ENCODE measurements around the gene RUNDC1.
"Not testable (repeated sequence)": the region's sequence is repeated elsewhere in the genome, so short reads cannot be mapped to it uniquely, and the experiment has no call there.

Gene RUNDC1

DNA sequence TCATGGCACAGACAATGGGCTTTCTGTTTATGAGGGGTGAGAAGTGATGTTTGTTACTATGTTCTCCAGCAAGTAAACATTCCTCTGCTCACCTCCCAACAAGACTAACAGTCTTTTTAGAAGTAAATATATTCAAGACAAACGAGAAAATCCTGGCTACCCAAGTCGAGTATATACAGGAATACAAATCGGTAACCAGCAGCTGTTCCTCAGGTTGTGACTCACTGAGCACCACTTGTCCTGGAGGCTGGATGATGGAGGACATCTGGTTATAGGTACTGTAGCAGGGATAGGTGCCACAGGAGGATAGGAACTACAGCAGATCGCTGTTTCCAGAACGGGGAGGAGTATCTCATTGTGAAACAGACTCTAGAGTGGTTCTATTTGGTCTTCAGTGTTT, 12.5 kb downstream of the RUNDC1 start:
- no peak for DNase-seq

DNA sequence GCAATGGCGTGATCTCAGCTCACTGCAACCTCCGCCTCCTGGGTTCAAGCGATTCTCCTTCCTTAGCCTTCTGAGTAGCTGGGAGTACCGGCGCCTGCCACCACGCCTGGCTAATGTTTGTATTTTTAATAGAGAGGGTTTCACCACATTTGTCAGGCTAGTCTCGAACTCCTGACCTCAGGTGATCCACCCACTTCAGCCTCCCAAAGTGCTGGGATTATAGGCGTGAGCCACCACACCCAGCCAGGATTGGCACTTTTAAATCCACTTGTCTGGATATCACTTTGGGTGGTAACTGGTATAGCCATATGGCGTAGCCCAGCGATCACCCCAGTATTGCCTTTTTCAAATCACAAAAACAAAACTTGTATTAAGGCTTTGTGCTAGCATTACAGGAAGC, 13.5 kb downstream of the RUNDC1 start:
- not testable (repeated sequence) for DNase-seq

- no peak for DNase-seq
Observed at GRCh38 chr17:42997390-42997983, 17.1 kb downstream of the RUNDC1 start.

DNA sequence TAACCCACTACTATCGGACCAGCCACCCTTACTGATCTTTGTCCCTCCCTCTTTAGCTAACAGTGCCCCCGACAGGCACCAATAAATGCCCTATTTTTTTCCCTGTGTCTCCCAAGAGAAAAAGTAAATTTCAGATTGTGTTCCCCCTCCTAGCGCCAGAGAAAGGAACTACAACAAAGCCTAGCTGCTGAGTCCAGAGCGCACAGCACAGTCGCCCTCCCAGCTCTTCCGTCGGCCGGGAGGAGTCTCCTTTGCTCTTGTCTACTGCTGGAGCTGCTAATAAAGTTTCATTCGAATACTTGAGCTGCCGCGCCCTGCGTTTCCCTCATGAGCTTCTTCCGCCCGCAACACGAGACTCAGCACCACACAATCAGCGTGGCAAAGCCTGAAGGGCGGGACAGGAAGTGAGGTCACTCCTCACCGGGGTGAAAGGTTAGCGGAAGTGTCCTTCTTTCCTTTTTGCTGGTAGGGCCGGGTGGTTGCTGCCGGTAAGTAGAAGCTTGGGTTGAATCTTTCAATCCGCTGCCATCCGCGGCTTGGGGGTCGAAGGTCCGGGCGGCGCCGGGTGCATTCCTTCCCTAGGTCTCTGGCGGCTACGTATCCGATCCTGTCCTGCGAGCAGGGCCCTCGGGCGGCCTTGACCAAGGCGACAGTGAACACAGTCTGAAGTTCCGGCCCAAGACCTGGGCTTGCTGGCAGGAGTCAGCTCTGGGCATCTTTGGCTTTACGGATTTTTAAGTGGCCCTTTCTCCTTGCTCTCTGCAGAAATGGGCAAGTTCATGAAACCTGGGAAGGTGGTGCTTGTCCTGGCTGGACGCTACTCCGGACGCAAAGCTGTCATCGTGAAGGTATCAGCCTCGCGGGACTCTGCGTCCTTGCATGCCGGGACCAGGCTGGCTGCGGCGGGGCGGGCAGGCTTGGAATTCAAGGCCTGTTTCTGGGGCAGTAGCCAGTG, 17.9 kb downstream of the RUNDC1 start, which contains the start of gene RPL27:
TSS of gene RPL27 (plus strand) at position 436 of the 955 bp plus-strand sequence. CDS start at position 768, 332 bp downstream.
- peak; percentile 99 for DNase-seq

GRCh38 chr17:42999003-42999525, 18.7 kb downstream of the RUNDC1 start:
- DNase-seq: no peak

GRCh38 chr17:43000894-43001293, 20.5 kb downstream of the RUNDC1 start:
- DNase-seq: not testable (repeated sequence)

DNA sequence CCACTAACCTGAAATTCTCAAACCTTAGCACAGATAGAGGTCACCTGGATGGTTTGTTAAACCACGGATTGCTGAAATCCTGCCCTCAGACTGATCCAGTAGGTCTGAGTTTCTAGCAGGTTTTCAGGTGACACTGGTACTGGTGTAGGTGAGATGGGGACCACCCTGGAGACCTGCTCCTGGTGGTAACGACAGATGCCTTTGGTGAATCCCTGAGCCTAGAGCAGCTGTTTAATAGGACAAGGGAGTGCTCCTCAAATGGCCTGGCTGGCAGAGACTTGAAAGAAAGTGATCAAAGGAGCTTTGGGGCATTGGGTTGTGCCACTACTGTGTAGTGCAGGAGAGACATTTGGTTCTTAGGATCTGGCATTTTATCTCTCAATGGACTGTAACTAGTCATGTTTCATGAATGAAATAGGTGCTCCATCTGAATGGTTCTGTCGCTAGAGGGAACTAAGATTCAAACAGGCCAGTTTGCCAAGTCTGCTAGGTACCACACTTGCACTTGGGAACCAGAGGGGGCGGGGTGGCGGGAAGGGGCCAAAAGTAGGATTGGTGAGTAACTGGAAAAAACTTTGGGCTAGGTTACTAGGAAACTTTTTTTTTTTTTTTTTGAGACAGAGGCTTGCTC, 23.3 kb downstream of the RUNDC1 start:
- DNase-seq: no peak

DNA sequence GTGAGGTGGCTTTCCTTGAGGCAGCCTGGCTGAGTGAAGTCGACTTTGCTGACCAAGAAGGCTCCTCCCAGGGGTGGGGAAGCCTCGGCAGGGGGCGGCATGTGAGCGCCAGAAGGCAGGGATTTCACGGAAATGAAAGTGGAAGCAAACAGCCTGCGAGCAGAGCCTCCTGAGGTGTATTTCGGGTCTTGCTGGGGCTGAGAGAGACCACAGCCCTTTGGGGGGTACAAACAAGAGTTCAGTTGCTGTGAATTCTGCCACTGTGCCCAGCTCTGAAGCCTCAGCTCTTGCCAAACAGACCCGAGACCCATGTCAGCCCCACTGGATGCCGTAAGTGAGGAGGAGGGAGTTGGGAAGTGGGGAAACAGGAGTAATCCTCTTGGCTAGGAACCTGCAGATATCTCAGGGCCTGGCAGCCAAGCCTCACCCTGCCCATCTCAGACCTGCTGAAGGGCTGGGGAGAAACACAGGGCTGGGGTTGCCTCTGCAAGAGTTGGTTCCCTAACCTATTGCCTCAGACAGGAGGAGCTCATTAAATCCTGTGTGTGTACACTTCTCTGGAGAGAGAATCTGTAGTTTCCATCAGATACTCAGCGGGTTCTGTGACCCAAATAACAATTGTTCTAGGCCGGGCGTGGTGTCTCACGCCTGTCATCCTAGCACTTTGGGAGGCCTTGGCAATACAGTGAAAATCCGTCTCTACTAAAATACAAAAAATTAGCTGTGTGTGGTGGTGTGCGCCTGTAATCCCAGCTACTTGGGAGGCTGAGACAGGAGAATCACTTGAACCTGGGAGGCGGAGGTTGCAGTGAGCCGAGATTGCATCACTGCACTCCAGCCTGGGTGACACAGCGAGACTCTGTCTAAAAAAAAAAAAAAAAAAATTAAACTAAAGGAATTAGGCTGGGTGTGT, 26.5 kb downstream of the RUNDC1 start, which contains the start of gene IFI35:
TSS of gene IFI35 (plus strand) at position 146 of the 913 bp plus-strand sequence. CDS start at position 310, 164 bp downstream.
- DNase-seq: peak; percentile 17

DNA sequence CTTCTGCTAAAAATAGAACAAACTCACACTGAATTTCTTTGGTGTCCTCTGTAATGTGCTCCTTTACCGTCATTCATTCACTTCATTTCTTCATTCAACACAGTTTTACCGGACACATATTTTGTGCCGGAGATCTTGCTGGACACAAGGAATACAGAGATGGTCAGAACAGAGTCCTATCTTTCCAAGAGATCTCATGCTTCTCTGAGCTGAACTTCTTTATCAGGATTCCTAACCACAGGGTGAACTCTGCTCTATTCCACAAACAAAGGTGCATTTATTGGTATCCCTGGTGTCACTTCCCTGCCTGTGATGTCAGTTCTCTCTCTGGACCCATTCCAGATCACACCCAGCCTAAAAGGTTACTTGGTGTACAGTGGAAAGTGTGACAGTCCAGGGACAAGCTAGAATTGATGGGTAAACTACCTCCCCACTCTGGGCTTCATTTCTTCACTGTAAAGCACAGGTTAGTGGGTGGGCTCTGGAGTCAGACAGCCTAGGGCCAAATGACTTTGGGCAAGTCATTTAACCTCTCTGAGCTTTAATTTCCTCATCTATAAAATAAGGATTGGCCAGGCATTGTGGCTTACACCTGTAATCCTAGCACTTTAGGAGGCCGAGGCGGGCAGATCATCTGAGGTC, 30.4 kb downstream of the RUNDC1 start:
- no peak for DNase-seq

- no peak for DNase-seq
Observed at GRCh38 chr17:43011728-43012472, 31.5 kb downstream of the RUNDC1 start.

GRCh38 chr17:43013296-43013695, 32.9 kb downstream of the RUNDC1 start:
- DNase-seq: no peak

DNA sequence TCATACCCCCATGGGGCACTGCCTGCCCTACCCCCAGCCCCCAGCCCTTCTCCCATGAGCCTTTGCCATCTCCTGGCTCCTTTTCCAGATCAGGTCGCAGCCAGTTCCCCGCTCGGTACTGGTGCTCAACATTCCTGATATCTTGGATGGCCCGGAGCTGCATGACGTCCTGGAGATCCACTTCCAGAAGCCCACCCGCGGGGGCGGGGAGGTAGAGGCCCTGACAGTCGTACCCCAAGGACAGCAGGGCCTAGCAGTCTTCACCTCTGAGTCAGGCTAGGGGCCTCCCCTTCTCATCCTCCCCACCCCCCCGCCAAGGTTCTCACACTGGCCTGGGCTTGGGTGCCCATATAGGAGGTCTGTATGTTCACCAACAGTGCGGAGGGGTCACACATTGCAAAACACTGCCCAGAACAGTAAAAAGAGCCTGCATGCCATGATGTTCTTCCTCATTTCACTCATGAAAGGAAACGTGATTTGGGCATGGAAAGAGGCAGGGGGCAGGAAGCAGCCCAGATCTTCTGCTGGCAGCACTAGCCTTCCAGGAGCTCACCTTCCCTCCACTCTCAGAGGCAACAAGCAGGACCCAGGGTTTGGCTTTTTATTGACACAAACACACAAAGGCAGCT, 33.8 kb downstream of the RUNDC1 start:
- DNase-seq: no peak

DNA sequence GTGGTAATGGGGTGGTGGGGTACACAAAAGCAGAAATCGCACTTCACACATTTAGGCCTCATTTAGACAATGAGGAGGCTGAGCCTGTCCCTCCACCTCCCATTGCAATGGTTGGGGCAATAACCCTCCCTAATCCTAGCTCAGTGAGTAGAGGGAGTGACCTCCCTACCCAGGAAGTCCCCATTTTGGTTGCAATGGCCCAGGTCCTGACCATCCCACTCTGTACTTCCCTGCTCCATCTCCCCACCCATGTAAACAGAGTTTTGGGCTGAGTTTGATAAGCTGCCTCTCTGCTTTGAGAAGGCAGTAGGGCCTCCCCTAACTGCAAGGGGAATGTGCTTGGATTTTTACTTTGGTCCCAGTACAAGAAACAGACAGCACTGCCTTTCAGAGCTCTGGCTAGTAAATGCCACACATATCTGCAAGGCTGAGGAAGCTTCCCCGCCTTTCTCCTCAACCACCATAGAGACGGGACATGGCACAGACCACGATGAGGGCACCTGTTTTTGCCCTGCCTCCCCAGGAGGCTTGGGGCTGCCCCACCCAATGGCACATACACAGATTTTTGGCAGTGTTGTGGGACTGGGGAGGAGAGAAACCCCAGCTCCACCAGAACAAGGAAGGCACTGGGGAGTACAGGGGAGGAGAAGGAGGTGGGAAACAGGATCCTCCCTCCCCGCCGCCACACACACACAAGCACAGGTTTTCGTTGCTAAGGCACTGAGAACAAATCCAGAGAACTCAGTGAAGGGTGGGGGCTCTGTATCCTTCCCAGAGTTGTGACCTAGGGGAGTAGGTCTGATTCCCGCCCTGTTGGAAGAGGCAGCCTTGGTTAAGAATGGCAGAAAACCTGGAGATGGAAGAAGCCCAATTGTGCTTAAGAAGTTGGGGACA, 34.5 kb downstream of the RUNDC1 start:
- DNase-seq: no peak

- DNase-seq: no peak
Observed at GRCh38 chr17:43015579-43015978, 35.2 kb downstream of the RUNDC1 start.

GRCh38 chr17:43016216-43016615, 35.9 kb downstream of the RUNDC1 start:
- DNase-seq: no peak

DNA sequence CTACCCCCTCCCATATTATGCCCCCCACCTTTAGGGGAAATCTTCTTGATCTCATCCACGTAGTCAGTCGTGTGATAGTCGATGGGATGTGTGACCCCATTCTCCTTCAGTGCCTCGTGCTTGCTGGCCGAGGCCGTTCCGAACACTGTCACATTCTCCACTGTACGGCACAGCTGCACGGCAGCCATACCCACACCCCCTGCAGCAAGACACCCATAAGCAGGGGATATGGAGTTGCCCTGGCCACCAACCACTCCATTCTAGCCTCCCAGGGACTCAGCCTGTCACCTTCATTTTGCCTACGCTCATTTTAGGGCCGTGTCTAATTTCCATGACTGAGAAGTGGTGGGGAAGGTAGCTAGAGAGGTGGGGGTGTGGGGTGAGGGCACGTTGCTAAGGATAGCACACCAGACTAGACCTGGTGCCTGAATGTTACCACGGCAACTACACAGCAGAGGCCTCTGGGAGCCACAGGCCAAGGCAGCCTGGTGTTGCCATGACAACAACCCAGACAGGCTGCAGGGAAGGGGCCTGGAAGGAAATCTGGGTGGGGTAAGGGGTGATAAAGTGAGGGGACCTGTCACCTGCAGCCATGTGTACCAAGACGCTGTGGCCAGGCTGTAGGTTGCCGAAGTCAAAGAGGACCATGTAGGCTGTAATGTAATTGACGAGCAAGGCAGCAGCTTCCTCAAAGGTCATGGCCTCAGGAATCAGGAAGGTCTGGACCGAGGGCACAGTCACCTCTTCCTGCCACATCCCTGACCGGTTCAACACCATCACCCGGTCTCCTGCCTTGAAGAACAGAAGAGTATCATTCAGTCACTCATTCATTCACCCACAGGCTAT, 37.9 kb downstream of the RUNDC1 start:
- DNase-seq: no peak

DNA sequence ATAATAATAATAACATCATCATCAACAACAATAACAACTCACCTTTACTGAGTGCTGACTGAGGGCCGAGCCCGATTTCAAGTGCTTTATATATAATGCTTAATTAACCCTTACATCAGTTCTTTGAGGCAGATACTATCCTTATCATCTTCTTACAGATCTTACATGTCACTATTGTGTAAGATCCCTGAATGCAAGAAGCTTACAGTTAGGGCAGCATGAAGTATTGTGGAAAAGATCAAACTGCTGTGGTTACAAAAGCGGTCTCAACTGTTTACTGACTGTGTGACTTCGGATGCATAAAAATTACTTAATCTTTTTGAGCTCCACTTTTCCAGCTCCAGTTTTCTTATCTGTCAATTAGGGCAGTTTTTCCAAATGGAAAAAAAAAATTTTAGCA, 38.6 kb downstream of the RUNDC1 start:
- no peak for DNase-seq

GRCh38 chr17:43019418-43019817, 39.1 kb downstream of the RUNDC1 start:
- no peak for DNase-seq
